Psoas muscle (tissue), 8 donors: ENCODE results near the gene ZNF385A. TPM values are rescaled to one million over a fixed set of nuclear protein-coding genes. Genes with fewer than 3 reads are reported as not detected.

Experiments
- ATAC-seq, 4 donors: fragments of 200-7000 bp; cut with Tn5 transposase; one replicate each; pipeline ENCODE4 v1.9.1; 2020; ENCODE audit warnings: moderate library complexity in 3 of 4, mild to moderate bottlenecking in 2 of 4
- DNase-seq, 2 donors: peaks; one replicate each; pipeline ENCODE4 v3.0.0-alpha.2; 2020
- H3K27ac ChIP-seq: fragments of 200-600 bp; one replicate; pipeline ENCODE4 v1.8.0; 2022
- H3K27me3 ChIP-seq, 3 donors: fragments of 200-600 bp in 1 of 3; one replicate each; pipeline versions ENCODE4 v1.6.1 to v1.8.0; 2013 to 2022; ENCODE audit warnings: low read length in 2 of 3, mild to moderate bottlenecking in 2 of 3, moderate library complexity in 1 of 3; ENCODE audit not compliant: insufficient read depth in 3 of 3
- H3K36me3 ChIP-seq, 2 donors: fragments of 200-600 bp in 1 of 2; one replicate each; pipeline versions ENCODE4 v1.6.1 to v1.8.0; 2013 to 2022; ENCODE audit warnings: low read depth in 1 of 2, mild to moderate bottlenecking in 1 of 2, moderate library complexity in 1 of 2; ENCODE audit not compliant: insufficient read depth in 1 of 2
- H3K4me1 ChIP-seq: fragments of 200-600 bp; one replicate; pipeline ENCODE4 v1.8.0; 2022
- H3K4me3 ChIP-seq: fragments of 200-600 bp; one replicate; pipeline ENCODE4 v1.8.0; 2022; ENCODE audit warnings: mild to moderate bottlenecking
- H3K9me3 ChIP-seq: fragments of 200-600 bp; one replicate; pipeline ENCODE4 v1.8.0; 2022
- CTCF ChIP-seq: fragments of 200-600 bp; IDR thresholded peaks from one replicate; pipeline ENCODE4 v1.8.0; 2022; ENCODE audit warnings: antibody characterized with exemption
- WGBS, 3 donors: extraction: QIAGEN DNeasy Blood & Tissue Kit; methylation state at CpG; one replicate each; pipeline versions ENCODE4 v1.1.6 to v1.1.7; 2013; 5-methylcytosine and 5-hydroxymethylcytosine counted together
- intact Hi-C, 2 donors: fragments of 100-400 bp; cut with DNase I; formaldehyde crosslinking; loops; one replicate each; pipeline versions ENCODE4 v1.11.0 to v1.14.2; 2022
- polyA plus RNA-seq, 3 donors: library from polyadenylated mRNA; stranded (reverse); fragments of 200-250 nt; gene quantifications; one replicate each; pipeline ENCODE4 v1.2.3, GENCODE V29; 2013
- total RNA-seq, 4 donors: library from RNA; stranded (reverse); fragmentation: NEBNext Ultra II Directional in 2 of 4; extraction: Animal tissue kit (Norgen Biotek cat#: 25700) in 2 of 4; gene quantifications; one replicate each; pipeline versions ENCODE4 v1.2.1 to v1.2.4, GENCODE V29; 2021 to 2023
- donor health status: healthy with polysubstance abuse.
- donor health status: DM: no; HTN: no; CAD: no; lungs with moderate emphysema.
- donor health status: Bipolar disorder and iron deficiency.
- donor health status: healthy.
- donor health status: DM: yes; HTN: yes; CAD: no.
- donor health status: DM: no; HTN: no; CAD: no.
- donor health status: DM: no; HTN: no; CAD: no.
- donor health status: DM: yes; HTN: yes; CAD: no.

ZNF385A gene
- total and polyA plus RNA-seq, 7 donors, result 4.9 to 85.8 (median 28.0) TPM

GRCh38 chr12:54405573-54405972 lies 21.0 kb upstream of the ZNF385A start:
- Histone ChIP-seq H3K4me1 (no peaks in the 10 kb centered on the region), H3K27ac (no peak overlapping the region), H3K27me3 (no peaks in the 10 kb centered on the region), H3K4me3 (no peak overlapping the region), H3K9me3 (no peaks in the 10 kb centered on the region), H3K36me3 (peaks cover 18 to 98% of the 10 kb centered on the region in 2 donors)
- TF ChIP-seq CTCF, result no peak
- peak in 1 of 2 donors; percentile 32 for DNase-seq
- no peak for ATAC-seq
- WGBS, 3 donors, result 91 to 94% (median 93%) methylated on average over 7 of the region's 7 CpGs
- intact Hi-C loops, result no loop called here

- Histone ChIP-seq H3K27me3 (no peaks in the 10 kb centered on the region), H3K36me3 (peaks cover 18 to 98% of the 10 kb centered on the region in 2 donors), H3K4me1 (no peaks in the 10 kb centered on the region), H3K4me3 (no peak overlapping the region), H3K27ac (no peak overlapping the region), H3K9me3 (no peaks in the 10 kb centered on the region)
- ATAC-seq (no peak), DNase-seq (peak in 1 of 2 donors; percentile 44)
- intact Hi-C loops, result no loop called here
- 90 to 95% (median 93%) methylated on average over 10 of the region's 10 CpGs for WGBS, 3 donors
- TF ChIP-seq CTCF, result no peak
Measured at GRCh38 chr12:54405106-54405505, 20.6 kb upstream of the ZNF385A start.

- intact Hi-C loops, result no loop called here
- Histone ChIP-seq H3K9me3 (no peaks in the 10 kb centered on the region), H3K4me3 (no peak overlapping the region), H3K27ac (no peak overlapping the region), H3K27me3 (no peaks in the 10 kb centered on the region), H3K4me1 (no peaks in the 10 kb centered on the region), H3K36me3 (peaks cover 18 to 97% of the 10 kb centered on the region in 2 donors)
- 66 to 72% (median 67%) methylated on average over 11 of the region's 11 CpGs for WGBS, 3 donors
- DNase-seq, result peak in 1 of 2 donors; percentile 62
- peak; percentile 41 to 67 (median 56) for ATAC-seq
- peak; percentile 93 for TF ChIP-seq CTCF
Measured at GRCh38 chr12:54404061-54405004, 19.8 kb upstream of the ZNF385A start.

- DNase-seq (no peak), ATAC-seq (no peak)
- peaks cover 21 to 96% of the 10 kb centered on the region in 2 donors for H3K36me3 ChIP-seq
- no peaks in the 10 kb centered on the region for H3K4me1 ChIP-seq
- no peak for TF ChIP-seq CTCF
- H3K9me3 ChIP-seq, result no peaks in the 10 kb centered on the region
- H3K27me3 ChIP-seq, result no peaks in the 10 kb centered on the region
- no peak overlapping the region for H3K4me3 ChIP-seq
- intact Hi-C loops, result loop anchor here in 1 of 2 donors (2.0 kb wide), 1 partner anchor 38 kb away; no protein-coding TSS in a partner anchor
- no peak overlapping the region for H3K27ac ChIP-seq
- WGBS, 3 donors, result 96 to 100% (median 100%) methylated on average over 2 of the region's 2 CpGs
Measured at GRCh38 chr12:54401119-54401518, 16.6 kb upstream of the ZNF385A start.
